NT2/D1 (cell line): ENCODE measurements around the gene PTTG2.

Experiments
- YY1 ChIP-seq: IDR thresholded peaks from 2 replicates; pipeline ENCODE4 v1.6.1; 2011; ENCODE audit not compliant: insufficient read length, insufficient read depth
- ZNF274 ChIP-seq: IDR thresholded peaks from 2 replicates; pipeline ENCODE4 v1.6.1; 2011; ENCODE audit warnings: mild to moderate bottlenecking, low read depth, low read length

GRCh38 chr4:37949636-37950426 is 10.4 kb upstream of the PTTG2 start:
- no peak for TF ChIP-seq YY1
- TF ChIP-seq ZNF274: no peak
